ENCODE results near the gene VGLL2.

DNA sequence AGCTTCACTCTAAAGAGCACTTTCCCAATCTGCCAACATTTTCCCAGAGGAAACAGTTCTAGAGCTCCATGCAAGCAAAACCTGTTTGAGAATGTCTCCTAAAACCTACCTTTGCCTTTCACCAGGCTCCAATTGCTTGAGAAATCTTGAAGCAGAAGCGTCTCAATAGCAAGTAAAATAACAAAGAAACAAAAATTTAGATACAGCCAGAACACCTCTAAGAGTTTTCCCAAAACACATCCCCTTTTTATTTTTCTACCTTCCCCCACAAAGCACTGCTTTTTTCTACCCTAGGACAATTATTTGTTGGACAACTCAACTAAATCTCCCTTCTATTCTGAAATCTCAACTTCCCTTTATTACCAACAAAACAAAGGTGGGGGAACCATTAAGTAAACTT lies 3.6 kb downstream of the VGLL2 start:
- TF ChIP-seq, protein P1, sequence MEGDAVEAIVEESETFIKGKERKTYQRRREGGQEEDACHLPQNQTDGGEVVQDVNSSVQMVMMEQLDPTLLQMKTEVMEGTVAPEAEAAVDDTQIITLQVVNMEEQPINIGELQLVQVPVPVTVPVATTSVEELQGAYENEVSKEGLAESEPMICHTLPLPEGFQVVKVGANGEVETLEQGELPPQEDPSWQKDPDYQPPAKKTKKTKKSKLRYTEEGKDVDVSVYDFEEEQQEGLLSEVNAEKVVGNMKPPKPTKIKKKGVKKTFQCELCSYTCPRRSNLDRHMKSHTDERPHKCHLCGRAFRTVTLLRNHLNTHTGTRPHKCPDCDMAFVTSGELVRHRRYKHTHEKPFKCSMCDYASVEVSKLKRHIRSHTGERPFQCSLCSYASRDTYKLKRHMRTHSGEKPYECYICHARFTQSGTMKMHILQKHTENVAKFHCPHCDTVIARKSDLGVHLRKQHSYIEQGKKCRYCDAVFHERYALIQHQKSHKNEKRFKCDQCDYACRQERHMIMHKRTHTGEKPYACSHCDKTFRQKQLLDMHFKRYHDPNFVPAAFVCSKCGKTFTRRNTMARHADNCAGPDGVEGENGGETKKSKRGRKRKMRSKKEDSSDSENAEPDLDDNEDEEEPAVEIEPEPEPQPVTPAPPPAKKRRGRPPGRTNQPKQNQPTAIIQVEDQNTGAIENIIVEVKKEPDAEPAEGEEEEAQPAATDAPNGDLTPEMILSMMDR (IDR thresholded peaks at IDR 0.05; ENCODE audit: low read depth, low read length, poor library complexity, severe bottlenecking) = no peak
- TF ChIP-seq EZH2phosphoT487 (IDR thresholded peaks at IDR 0.05; ENCODE audit: borderline replicate concordance, low read length) = no peak

Data from DOHH2 (cell line).